ENCODE measurements around the gene ZNRF1.
A peak's percentile ranks its signal among the peaks of the same experiment; 100 is the strongest.

Gene ZNRF1

GRCh38 chr16:74998481-74999218 is at the start of gene ZNRF1:
TSS of gene ZNRF1 (plus strand) at chr16:74999024. CDS start at chr16:74999672, 648 bp downstream.
- peak within 1 kb of the TSS; percentile 70 to 92 for H3K27ac ChIP-seq
- H3K4me3 ChIP-seq, result peak within 1 kb of the TSS; percentile 96
- peak; percentile 86 for DNase-seq (ENCODE audit: low spot score)
- peak; percentile 59 for TF ChIP-seq CTCF (IDR thresholded peaks at IDR 0.05)

- DNase-seq (ENCODE audit: low spot score), result no peak
- Histone ChIP-seq H3K27ac (no peak overlapping the region), H3K4me3 (no peak overlapping the region)
- TF ChIP-seq CTCF (IDR thresholded peaks at IDR 0.05), result no peak
Observed at GRCh38 chr16:74949309-74949708, 49.5 kb upstream of the ZNRF1 start.

- DNase-seq (ENCODE audit: low spot score), result no peak
- H3K27ac ChIP-seq, result no peak overlapping the region
- no peak overlapping the region for H3K4me3 ChIP-seq
- TF ChIP-seq CTCF (IDR thresholded peaks at IDR 0.05), result no peak
Observed at GRCh38 chr16:74950511-74950910, 48.3 kb upstream of the ZNRF1 start.

- DNase-seq (ENCODE audit: low spot score), result no peak
- no peak overlapping the region for H3K27ac ChIP-seq
- no peak overlapping the region for H3K4me3 ChIP-seq
- TF ChIP-seq CTCF (IDR thresholded peaks at IDR 0.05), result no peak
Observed at GRCh38 chr16:74951206-74951605, 47.6 kb upstream of the ZNRF1 start.

- Histone ChIP-seq H3K27ac (no peak overlapping the region), H3K4me3 (no peak overlapping the region)
- TF ChIP-seq CTCF (IDR thresholded peaks at IDR 0.05), result no peak
- DNase-seq (ENCODE audit: low spot score), result no peak
Observed at GRCh38 chr16:74951681-74952080, 47.1 kb upstream of the ZNRF1 start.

GRCh38 chr16:74954763-74955162 is 44.1 kb upstream of the ZNRF1 start:
- no peak for DNase-seq (ENCODE audit: low spot score)
- no peak overlapping the region for H3K4me3 ChIP-seq
- TF ChIP-seq CTCF (IDR thresholded peaks at IDR 0.05), result no peak
- H3K27ac ChIP-seq, result no peak overlapping the region

GRCh38 chr16:74973304-74973703 is 25.5 kb upstream of the ZNRF1 start:
- Histone ChIP-seq H3K4me3 (no peak overlapping the region), H3K27ac (no peak overlapping the region)
- DNase-seq (ENCODE audit: low spot score), result no peak
- TF ChIP-seq CTCF (IDR thresholded peaks at IDR 0.05), result no peak

Data from coronary artery (tissue), 2 donors.